Fibroblast of skin of abdomen (primary cell): ENCODE results near the gene STARD3.
A peak's percentile ranks its signal among the peaks of the same experiment; 100 is the strongest.

ENCODE experiments used
- DNase-seq: peaks from one replicate; pipeline ENCODE4 v3.0.0-alpha.2; 2013

STARD3 gene

DNA sequence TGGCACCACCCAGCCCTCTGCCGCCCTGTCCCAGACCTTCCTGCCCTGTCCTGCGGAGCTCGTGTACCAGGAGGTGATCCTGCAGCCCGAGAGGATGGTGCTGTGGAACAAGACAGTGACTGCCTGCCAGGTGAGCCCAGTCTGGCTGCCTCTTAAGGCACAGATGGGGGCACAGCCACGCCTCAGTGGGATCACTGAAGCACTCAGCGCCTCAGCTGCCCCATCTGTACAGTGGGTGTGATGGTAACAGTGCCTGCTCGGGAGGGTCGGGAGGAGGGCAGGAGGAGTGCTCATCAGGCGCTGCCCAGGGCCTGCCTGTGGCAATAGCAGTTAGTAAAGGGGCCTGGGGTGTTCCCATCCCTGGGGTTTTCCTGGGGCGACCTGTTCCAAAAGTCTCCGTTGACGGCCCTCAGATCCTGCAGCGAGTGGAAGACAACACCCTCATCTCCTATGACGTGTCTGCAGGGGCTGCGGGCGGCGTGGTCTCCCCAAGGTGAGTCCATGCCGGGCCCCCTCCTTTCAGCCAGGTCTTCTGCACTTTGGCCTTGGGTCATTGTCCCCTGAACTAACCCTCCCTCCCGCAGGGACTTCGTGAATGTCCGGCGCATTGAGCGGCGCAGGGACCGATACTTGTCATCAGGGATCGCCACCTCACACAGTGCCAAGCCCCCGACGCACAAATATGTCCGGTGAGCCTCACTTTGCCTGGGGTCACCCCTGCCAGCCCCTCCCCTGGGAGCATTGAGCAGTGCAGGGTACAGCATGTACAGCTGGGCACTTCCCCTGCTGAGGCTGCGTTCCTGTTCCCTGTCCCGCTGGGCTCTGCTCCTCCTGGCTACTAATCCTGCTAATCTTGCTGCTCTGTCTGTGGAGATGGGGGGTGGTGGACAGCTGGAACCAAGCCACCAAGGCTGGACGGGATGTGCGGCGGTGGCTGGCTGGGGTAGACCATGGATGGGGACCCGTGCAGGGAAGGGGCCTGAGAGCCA lies 23.7 kb downstream of the STARD3 start:
- no peak for DNase-seq

DNA sequence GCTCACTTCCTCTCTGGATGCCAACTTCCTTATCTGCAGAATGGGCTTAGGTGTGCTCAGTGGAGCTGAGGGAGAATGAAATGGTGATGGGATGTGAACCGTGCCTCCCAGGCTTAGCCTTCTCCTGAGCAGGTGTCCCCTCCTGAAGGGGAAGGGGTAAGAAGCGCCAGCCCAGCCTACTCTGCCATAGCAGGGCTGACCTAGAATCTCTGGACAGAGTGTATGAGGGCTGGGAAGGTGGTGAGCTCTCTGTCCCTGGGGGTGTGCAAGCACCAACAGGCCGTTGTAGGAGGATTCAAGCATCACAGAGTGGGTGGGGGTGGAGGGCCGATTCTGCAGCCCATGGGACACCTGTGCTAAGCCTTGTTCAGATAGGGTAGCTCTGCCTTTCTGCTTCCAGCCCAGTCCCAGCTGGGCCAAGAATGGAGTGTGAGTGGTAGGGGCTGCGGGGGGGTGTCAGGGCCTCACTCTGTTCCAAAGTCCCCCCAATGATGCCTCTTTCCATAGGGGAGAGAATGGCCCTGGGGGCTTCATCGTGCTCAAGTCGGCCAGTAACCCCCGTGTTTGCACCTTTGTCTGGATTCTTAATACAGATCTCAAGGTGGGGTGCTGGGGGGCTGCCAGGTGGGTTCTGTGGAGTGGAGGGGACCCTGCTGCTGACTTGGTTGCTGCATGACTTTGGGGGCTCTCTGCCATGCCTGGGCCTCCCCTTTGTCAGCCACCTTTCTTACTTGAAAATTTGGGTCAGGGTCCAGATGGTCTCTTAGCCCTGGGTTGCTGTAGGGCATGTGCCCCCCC lies 25.0 kb downstream of the STARD3 start:
- DNase-seq, result no peak

DNA sequence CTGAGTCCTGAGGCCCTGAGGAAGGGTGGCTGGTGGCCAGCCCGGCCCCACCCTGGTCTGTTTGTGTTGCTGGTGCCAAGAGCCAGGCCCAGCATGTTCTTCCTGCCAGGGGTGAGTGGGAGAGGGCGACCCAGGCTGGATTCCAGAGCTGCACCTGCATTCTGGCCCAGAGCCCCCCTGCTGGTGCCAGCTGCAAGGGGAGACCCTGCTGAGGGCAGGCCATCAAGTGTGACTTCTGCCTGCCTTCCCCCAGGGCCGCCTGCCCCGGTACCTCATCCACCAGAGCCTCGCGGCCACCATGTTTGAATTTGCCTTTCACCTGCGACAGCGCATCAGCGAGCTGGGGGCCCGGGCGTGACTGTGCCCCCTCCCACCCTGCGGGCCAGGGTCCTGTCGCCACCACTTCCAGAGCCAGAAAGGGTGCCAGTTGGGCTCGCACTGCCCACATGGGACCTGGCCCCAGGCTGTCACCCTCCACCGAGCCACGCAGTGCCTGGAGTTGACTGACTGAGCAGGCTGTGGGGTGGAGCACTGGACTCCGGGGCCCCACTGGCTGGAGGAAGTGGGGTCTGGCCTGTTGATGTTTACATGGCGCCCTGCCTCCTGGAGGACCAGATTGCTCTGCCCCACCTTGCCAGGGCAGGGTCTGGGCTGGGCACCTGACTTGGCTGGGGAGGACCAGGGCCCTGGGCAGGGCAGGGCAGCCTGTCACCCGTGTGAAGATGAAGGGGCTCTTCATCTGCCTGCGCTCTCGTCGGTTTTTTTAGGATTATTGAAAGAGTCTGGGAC lies 25.8 kb downstream of the STARD3 start:
- no peak for DNase-seq

- DNase-seq, result no peak
Observed at GRCh38 chr17:39663340-39663687, 26.4 kb downstream of the STARD3 start.

GRCh38 chr17:39663688-39664580 lies 27.0 kb downstream of the STARD3 start:
- DNase-seq, result no peak

DNA sequence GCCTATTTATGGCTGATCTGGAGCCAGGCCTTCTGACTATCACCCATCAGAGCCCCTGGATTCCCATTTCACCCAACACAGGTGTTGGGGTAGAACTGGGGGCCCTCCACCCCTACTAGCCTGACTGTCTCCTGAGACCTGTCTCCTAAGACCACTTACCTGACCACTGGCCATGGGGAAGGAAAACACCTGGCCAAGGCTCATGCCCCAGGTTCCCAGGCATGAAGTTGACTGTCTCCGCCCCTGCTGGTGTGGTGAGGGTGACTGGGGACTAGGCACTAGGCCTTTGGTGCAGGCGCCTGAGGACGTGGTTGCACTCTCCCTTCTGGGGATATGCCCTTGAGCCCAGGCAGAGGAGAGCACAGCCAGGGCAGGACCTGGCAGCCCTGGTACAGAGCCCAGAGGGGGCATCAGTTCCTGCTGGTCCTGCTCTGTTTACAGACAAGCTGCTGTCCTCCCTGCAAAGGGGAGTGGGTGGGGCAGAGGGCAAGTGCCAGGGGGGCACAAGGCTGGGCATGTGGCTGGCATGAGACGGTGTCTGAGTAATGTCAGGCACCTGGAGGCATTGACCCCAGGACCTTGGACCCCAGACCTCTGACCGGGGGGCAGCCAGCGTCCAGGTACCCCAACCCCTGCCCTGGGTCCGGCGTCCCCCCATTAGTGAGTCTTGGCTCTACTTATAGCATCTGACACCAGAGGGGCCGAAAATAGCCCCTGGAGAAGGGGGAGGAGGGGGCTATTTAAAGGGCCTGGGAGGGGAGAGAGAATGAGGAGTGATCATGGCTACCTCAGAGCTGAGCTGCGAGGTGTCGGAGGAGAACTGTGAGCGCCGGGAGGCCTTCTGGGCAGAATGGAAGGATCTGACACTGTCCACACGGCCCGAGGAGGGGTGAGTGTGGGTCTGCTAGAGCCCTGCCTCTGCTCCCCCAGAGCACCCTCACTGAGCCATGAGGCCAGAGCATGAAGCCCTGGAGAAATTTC lies 27.9 kb downstream of the STARD3 start, which contains the start of gene TCAP:
TSS of gene TCAP (plus strand) at position 769 of the 981 bp plus-strand sequence. CDS start at position 780, 11 bp downstream.
- DNase-seq, result no peak

DNA sequence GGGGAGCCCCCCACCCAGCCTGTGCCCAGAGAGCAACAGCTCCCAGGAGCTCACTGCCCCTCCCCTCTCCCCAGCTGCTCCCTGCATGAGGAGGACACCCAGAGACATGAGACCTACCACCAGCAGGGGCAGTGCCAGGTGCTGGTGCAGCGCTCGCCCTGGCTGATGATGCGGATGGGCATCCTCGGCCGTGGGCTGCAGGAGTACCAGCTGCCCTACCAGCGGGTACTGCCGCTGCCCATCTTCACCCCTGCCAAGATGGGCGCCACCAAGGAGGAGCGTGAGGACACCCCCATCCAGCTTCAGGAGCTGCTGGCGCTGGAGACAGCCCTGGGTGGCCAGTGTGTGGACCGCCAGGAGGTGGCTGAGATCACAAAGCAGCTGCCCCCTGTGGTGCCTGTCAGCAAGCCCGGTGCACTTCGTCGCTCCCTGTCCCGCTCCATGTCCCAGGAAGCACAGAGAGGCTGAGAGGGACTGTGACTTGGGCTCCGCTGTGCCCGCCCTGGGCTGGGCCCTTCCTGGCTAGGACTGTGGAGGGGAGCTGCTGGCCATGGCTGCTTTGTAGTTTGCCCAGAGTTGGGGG lies 28.8 kb downstream of the STARD3 start:
- no peak for DNase-seq

DNA sequence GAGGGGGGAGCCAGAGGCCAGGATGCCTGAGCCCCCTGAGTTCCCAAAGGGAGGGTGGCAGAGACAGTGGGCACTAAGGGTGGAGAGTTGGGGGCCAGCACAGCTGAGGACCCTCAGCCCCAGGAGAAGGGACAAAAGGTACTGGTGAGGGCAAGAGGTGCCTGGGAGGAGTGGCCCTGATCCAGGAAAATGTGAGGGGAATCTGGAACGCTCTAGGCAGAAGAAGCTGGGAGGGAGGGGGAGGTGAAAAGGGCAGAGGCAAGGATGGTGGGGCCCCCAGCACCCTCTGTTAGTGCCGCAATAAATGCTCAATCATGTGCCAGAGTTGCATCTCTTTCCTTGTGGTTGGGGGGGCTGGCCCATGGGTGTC lies 29.3 kb downstream of the STARD3 start:
- DNase-seq, result no peak

GRCh38 chr17:39666601-39667261 lies 29.8 kb downstream of the STARD3 start:
- DNase-seq, result no peak

DNA sequence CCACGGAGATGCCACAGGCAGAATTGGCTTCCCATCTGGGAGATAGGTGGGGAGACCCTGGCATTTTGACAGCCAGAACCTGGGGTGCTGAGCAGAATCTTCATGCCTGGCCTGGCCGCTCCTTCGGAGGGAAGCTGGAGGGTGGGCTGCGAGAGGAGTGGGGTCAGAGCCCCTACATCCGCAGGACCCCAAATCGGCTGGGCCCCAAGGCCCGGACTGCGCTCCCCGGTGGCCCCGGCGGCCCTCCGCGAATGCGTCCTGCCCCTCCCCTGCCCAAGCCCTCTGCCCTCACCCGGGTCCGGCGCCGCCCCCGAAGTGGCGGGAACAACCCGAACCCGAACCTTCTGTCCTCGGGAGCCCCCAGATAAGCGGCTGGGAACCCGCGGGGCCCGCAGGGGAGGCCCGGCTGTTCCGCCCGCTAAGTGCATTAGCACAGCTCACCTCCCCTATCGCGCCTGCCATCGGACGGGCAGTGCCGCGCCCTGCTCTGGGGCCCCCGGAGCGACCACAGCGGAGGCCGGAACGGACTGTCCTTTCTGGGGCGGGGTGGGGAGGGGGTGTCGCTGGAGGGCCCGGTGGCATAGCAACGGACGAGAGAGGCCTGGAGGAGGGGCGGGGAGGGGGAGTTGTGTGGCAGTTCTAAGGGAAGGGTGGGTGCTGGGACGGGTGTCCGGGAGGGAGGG lies 30.5 kb downstream of the STARD3 start:
- no peak for DNase-seq

DNA sequence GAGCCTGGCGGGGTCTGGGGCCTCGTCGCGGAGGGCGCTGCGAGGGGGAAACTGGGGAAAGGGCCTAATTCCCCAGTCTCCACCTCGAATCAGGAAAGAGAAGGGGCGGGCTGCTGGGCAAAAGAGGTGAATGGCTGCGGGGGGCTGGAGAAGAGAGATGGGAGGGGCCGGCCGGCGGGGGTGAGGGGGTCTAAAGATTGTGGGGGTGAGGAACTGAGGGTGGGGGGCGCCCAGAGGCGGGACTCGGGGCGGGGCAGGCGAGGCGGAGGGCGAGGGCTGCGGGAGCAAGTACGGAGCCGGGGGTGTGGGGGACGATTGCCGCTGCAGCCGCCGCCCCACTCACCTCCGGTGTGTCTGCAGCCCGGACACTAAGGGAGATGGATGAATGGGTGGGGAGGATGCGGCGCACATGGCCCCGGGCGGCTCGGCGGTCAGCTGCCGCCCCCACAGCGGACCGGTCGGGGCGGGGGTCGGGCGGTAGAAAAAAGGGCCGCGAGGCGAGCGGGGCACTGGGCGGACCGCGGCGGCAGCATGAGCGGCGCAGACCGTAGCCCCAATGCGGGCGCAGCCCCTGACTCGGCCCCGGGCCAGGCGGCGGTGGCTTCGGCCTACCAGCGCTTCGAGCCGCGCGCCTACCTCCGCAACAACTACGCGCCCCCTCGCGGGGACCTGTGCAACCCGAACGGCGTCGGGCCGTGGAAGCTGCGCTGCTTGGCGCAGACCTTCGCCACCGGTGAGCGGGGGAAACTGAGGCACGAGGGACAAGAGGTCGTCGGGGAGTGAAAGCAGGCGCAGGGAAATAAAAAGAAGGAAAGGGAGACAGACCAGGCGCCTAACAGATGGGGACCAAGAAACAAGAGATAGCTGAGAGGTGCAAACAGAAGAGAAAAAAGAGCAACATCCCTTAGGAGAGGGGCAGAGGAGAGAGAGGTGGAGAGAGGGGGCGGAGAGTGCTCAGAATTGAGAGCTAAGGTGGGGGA lies 31.3 kb downstream of the STARD3 start, which contains the start of gene PNMT:
TSS of gene PNMT (plus strand) at position 509 of the 980 bp plus-strand sequence. CDS start at position 532, 23 bp downstream.
- DNase-seq, result peak; percentile 47

DNA sequence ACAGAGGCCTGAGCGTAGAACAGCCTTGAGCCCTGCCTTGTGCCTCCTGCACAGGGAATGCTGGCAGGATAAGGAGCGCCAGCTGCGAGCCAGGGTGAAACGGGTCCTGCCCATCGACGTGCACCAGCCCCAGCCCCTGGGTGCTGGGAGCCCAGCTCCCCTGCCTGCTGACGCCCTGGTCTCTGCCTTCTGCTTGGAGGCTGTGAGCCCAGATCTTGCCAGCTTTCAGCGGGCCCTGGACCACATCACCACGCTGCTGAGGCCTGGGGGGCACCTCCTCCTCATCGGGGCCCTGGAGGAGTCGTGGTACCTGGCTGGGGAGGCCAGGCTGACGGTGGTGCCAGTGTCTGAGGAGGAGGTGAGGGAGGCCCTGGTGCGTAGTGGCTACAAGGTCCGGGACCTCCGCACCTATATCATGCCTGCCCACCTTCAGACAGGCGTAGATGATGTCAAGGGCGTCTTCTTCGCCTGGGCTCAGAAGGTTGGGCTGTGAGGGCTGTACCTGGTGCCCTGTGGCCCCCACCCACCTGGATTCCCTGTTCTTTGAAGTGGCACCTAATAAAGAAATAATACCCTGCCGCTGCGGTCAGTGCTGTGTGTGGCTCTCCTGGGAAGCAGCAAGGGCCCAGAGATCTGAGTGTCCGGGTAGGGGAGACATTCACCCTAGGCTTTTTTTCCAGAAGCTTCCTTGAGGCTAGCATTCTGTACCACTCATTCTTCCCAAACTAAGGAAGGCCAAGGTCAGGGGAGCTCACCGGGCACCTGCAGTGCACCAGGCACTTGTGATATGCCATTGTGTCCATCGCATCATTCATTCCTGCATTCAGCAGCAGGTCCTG lies 33.2 kb downstream of the STARD3 start:
- no peak for DNase-seq

GRCh38 chr17:39670746-39671145 lies 33.8 kb downstream of the STARD3 start:
- DNase-seq, result no peak

GRCh38 chr17:39671651-39672521 lies 34.9 kb downstream of the STARD3 start:
- peak; percentile 23 for DNase-seq
